Esophagus squamous epithelium (tissue), 5 donors: Measurements from ENCODE around the gene DSTYK. TPM values are rescaled to one million over a fixed set of nuclear protein-coding genes. Genes with fewer than 3 reads are reported as not detected.
A peak's percentile ranks its signal among the peaks of the same experiment; 100 is the strongest.

Experiments
- DNase-seq: peaks from one replicate; lab custom pipeline; 2025; lab: John Stamatoyannopoulos, UW
- H3K27ac ChIP-seq, 4 donors: fragments of 200-600 bp; sonication (generic); one replicate each; pipeline ENCODE4 v1.5.1; 2016 to 2019; ENCODE audit warnings: mild to moderate bottlenecking in 1 of 4
- H3K27me3 ChIP-seq, 4 donors: fragments of 200-600 bp; sonication (generic); 1 replicate in 3 of 4; 2 replicates in 1 of 4; pipeline versions ENCODE4 v1.5.1 to v1.6.0; 2017 to 2021; ENCODE audit warnings: antibody characterized with exemption in 1 of 4
- H3K36me3 ChIP-seq, 3 donors: fragments of 200-600 bp; sonication (generic); one replicate each; pipeline ENCODE4 v1.5.1; 2016 to 2019
- H3K4me1 ChIP-seq, 3 donors: fragments of 200-600 bp; sonication (generic); one replicate each; pipeline ENCODE4 v1.5.1; 2017 to 2019
- H3K4me3 ChIP-seq, 4 donors: fragments of 200-600 bp; sonication (generic); 1 replicate in 3 of 4; 2 replicates in 1 of 4; pipeline ENCODE4 v1.5.1; 2016 to 2019; ENCODE audit warnings: mild to moderate bottlenecking in 2 of 4, moderate library complexity in 1 of 4
- H3K9me3 ChIP-seq, 3 donors: fragments of 200-600 bp; sonication (generic); one replicate each; pipeline ENCODE4 v1.5.1; 2016 to 2019
- POLR2A ChIP-seq, 4 donors: fragments of 450-650 bp; IDR thresholded peaks; one replicate each; pipeline ENCODE4 v1.6.1; 2017; ENCODE audit warnings: antibody characterized with exemption in 4 of 4, mild to moderate bottlenecking in 4 of 4, moderate library complexity in 3 of 4
- WGBS, 2 donors: methylation state at CpG; one replicate each; pipeline ENCODE4 v1.1.5; 2018; 5-methylcytosine and 5-hydroxymethylcytosine counted together
- intact Hi-C: fragments of 100-400 bp; cut with DNase I; formaldehyde crosslinking; loops from one replicate; pipeline ENCODE4 v1.15.0; 2022
- total RNA-seq, 4 donors: library from RNA; depleted of rRNA; stranded (reverse); fragments of >200 nt; gene quantifications; one replicate each; pipeline ENCODE4 v1.1.0, GENCODE V29; 2016
- TF ChIP-seq, protein P1 (sequence below), 6 experiments: fragments of 450-650 bp in 4 of 6; fragments of 200-600 bp in 2 of 6; sonication (generic) in 2 of 6; IDR thresholded peaks; one replicate each; pipeline ENCODE4 v1.5.1; 2016 to 2019; ENCODE audit warnings: antibody characterized with exemption in 6 of 6, mild to moderate bottlenecking in 4 of 6, moderate library complexity in 4 of 6
- donor health status: DM: yes; HTN: yes; CAD: no.

DSTYK gene
- total RNA-seq, 4 donors from 2014 or later = 6.5 to 10.9 (median 6.9) TPM

- no peak for TF ChIP-seq POLR2A (IDR thresholded peaks at IDR 0.05)
- TF ChIP-seq, protein P1, sequence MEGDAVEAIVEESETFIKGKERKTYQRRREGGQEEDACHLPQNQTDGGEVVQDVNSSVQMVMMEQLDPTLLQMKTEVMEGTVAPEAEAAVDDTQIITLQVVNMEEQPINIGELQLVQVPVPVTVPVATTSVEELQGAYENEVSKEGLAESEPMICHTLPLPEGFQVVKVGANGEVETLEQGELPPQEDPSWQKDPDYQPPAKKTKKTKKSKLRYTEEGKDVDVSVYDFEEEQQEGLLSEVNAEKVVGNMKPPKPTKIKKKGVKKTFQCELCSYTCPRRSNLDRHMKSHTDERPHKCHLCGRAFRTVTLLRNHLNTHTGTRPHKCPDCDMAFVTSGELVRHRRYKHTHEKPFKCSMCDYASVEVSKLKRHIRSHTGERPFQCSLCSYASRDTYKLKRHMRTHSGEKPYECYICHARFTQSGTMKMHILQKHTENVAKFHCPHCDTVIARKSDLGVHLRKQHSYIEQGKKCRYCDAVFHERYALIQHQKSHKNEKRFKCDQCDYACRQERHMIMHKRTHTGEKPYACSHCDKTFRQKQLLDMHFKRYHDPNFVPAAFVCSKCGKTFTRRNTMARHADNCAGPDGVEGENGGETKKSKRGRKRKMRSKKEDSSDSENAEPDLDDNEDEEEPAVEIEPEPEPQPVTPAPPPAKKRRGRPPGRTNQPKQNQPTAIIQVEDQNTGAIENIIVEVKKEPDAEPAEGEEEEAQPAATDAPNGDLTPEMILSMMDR (IDR thresholded peaks at IDR 0.05) = no peak
- WGBS, 2 donors = 79 to 87% methylated on average over 3 to 4 of the region's 4 CpGs
- intact Hi-C loops = no loop called here
- Histone ChIP-seq H3K9me3 (no peaks in the 10 kb centered on the region), H3K27ac (no peak overlapping the region), H3K36me3 (no peaks in the 10 kb centered on the region), H3K4me3 (no peak overlapping the region), H3K4me1 (peaks cover 0 to 8% (median 0%) of the 10 kb centered on the region in 3 donors), H3K27me3 (no peaks in the 10 kb centered on the region)
- DNase-seq = no peak
Observed at GRCh38 chr1:205216588-205216987, 5.1 kb upstream of the DSTYK start.

- DNase-seq = no peak
- Histone ChIP-seq H3K9me3 (no peaks in the 10 kb centered on the region), H3K27me3 (no peaks in the 10 kb centered on the region), H3K4me3 (no peak overlapping the region), H3K4me1 (peaks cover 7 to 16% (median 7%) of the 10 kb centered on the region in 3 donors), H3K27ac (no peak overlapping the region), H3K36me3 (no peaks in the 10 kb centered on the region)
- TF ChIP-seq, protein P1 (IDR thresholded peaks at IDR 0.05) = no peak
- TF ChIP-seq POLR2A (IDR thresholded peaks at IDR 0.05) = no peak
- 47 to 60% methylated on average over 1 of the region's 1 CpG for whole genome bisulfite sequencing, 2 donors
- intact Hi-C loops = no loop called here
Observed at GRCh38 chr1:205214756-205215155, 3.3 kb upstream of the DSTYK start.

DNA sequence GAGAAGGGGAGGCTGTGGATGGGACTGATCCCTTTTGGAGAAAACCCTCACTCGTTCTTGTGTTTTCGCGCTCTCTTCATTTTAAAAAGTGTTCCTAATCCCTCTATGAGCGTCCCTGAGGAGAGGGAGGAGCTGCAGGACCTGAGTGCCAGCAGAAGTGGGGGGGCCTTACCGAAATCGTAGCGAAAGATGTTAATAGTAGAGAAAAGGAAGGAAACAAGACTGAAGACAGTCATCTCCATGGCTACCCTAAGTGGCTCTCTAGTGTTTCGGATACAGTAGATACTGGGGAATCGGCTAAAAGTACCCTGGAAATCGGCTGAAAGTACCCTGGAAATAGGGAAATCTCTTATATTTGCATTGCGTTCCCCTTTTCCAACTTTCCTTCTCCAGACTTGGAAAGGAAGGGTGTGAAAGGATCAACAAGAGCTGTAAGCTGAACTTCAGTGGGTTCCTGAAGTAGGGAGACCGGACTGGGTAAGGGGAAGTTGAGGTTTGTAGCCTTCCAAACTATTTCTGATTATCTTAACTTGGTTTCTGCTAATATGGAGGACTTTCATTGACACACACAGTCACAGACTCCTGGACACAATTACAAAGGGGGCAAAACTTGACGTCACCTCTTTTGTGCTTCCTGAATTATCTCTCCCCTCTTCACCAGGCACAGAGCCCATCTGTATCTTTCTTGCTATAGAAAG is 486 bp upstream of the DSTYK start:
- no peak for DNase-seq
- WGBS, 2 donors = 46 to 49% methylated on average over 13 of the region's 13 CpGs
- Histone ChIP-seq H3K27me3 (no peaks in the 10 kb centered on the region), H3K4me1 (peaks cover 7 to 28% (median 8%) of the 10 kb centered on the region in 3 donors), H3K9me3 (no peaks in the 10 kb centered on the region), H3K36me3 (no peaks in the 10 kb centered on the region), H3K27ac (peak overlapping the region; percentile 91 to 95 (median 93)), H3K4me3 (peak overlapping the region; percentile 79 to 88 (median 86))
- TF ChIP-seq POLR2A (IDR thresholded peaks at IDR 0.05) = no peak
- intact Hi-C loops = no loop called here

DNA sequence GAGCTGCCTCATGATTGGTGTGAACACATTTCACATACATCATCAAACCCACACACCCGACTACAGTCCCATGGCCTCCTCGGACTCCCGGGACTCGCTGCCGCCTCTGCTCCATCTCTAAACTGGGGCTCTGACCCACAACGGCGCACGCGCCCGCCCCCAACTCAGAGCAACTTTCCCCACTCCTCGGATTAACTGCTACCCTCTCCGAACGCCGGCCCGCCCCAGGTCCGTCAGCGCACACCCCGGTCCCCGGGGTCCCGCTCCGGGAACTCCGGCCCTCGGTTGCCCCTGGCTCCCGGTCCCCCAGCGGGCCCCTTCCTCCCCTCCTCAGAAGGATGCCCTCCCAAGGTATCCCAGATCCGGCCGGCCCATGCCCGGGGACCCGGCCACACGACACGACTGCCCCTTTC is 740 bp downstream of the DSTYK start:
- no peaks in the 10 kb centered on the region for H3K27me3 ChIP-seq
- H3K36me3 ChIP-seq = no peaks in the 10 kb centered on the region
- H3K9me3 ChIP-seq = no peaks in the 10 kb centered on the region
- H3K4me3 ChIP-seq = peak overlapping the region; percentile 79 to 88 (median 86)
- peak overlapping the region; percentile 91 to 95 (median 93) for H3K27ac ChIP-seq
- TF ChIP-seq, protein P1 (IDR thresholded peaks at IDR 0.05) = no peak
- no peak for TF ChIP-seq POLR2A (IDR thresholded peaks at IDR 0.05)
- peaks cover 7 to 29% (median 8%) of the 10 kb centered on the region in 3 donors for H3K4me1 ChIP-seq
- no peak for DNase-seq
- intact Hi-C loops = no loop called here
- WGBS, 2 donors = 0% methylated on average over 1 to 12 of the region's 31 CpGs

DNA sequence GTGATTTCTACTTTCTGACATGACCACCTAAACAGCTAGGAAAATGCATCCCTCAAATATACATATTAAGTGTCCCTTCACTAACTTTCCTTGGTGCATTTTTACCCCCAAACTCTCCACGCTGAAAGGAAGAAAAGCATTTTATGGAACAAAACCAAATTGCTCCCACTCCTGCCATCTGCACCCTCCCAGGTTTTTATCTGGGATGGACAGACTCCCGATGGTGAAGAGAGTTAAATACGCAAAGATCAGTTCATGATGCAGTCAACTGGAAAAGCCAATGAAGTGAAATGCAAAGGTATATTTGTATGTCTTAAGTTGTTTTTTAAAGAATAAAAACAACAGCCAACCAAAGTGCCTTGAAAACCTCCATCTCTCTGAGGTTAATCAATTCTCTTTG is 2.7 kb downstream of the DSTYK start:
- TF ChIP-seq POLR2A (IDR thresholded peaks at IDR 0.05) = no peak
- TF ChIP-seq, protein P1 (IDR thresholded peaks at IDR 0.05) = no peak
- Histone ChIP-seq H3K9me3 (no peaks in the 10 kb centered on the region), H3K27ac (no peak overlapping the region), H3K27me3 (no peaks in the 10 kb centered on the region), H3K4me3 (no peak overlapping the region), H3K4me1 (peaks cover 7 to 45% (median 8%) of the 10 kb centered on the region in 3 donors), H3K36me3 (no peaks in the 10 kb centered on the region)
- intact Hi-C loops = no loop called here
- no peak for DNase-seq
- 91 to 94% methylated on average over 3 of the region's 3 CpGs for WGBS, 2 donors
